LNCaP clone FGC (cell line): ENCODE results near the gene TRPC5OS.

Experiments
- DNase-seq: peaks from one replicate; pipeline ENCODE4 v3.0.0-alpha.2; 2011; ENCODE audit warnings: low read depth
- H3K4me3 ChIP-seq: 2 replicates; pipeline ENCODE4 v1.5.1; 2011; ENCODE audit warnings: mild to moderate bottlenecking, low read depth, low read length, control low read depth
- TF ChIP-seq, protein P1 (sequence below): IDR thresholded peaks from 2 replicates; pipeline ENCODE4 v1.5.1; 2012; ENCODE audit warnings: mild to moderate bottlenecking; ENCODE audit not compliant: control insufficient read depth, insufficient read depth; ENCODE audit errors: extremely low read depth

The TRPC5OS gene

DNA sequence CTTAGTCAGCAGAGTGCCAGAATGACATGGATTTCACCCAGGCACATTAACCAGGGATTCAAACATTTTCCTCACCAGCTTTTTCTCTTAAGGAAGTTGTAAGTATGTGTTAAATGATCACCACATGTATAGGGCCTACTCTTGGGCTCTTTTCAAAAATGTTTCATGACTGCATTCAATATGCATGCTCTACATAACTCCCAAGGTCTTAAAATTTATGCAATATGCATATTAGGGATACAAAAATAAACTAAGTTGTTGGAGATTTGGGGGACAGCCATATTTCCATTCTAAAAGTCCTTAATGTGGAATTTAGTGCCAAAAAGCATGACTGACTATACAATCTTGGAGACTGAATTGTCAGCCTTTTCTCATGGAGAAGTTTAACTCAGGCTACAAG, 25.0 kb upstream of the TRPC5OS start:
- no peak overlapping the region for H3K4me3 ChIP-seq
- TF ChIP-seq, protein P1, sequence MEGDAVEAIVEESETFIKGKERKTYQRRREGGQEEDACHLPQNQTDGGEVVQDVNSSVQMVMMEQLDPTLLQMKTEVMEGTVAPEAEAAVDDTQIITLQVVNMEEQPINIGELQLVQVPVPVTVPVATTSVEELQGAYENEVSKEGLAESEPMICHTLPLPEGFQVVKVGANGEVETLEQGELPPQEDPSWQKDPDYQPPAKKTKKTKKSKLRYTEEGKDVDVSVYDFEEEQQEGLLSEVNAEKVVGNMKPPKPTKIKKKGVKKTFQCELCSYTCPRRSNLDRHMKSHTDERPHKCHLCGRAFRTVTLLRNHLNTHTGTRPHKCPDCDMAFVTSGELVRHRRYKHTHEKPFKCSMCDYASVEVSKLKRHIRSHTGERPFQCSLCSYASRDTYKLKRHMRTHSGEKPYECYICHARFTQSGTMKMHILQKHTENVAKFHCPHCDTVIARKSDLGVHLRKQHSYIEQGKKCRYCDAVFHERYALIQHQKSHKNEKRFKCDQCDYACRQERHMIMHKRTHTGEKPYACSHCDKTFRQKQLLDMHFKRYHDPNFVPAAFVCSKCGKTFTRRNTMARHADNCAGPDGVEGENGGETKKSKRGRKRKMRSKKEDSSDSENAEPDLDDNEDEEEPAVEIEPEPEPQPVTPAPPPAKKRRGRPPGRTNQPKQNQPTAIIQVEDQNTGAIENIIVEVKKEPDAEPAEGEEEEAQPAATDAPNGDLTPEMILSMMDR = no peak
- no peak for DNase-seq

DNA sequence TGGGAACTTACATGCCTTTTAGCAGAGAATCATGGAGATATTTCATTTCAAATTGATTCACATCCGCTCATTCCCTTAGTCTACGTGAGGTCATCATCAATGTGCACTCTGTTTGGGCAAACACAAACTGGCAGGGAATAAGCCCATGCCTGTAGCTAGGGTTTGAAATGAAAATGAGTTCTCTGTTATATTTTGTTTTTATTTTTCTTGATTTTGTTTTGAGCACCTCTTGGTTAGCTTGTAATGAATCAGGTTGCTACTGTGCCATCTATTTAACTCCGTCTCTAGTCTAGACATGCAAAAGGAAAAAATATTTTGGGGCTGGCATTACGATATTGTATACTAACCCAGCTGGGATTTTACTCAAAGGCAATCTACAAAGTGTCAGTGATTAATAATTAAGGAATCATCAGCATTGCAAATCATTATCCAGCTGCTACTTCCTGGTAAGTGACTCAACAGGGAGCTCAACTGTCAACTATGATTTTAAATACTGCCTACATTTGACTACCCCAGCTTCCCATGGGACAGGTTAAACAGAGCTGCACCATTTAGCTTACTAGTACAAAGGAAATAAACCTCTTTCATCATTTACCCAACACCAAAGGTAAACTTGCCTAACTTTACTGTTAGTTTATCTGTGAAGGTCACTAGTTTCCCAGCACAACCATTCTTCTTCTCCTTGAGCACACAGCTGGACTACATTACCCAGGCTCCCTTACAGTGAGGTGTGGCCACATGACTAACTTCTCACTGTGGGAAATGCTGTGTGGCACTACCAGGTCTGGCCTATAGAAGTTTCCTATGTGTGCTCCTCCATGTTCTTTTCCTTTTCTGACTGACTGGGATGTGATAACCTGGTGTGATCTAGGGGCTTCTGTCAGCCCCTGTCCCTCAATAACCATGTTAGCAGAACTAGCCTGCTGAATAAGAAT, 21.2 kb upstream of the TRPC5OS start:
- TF ChIP-seq, protein P1 = no peak
- no peak overlapping the region for H3K4me3 ChIP-seq
- no peak for DNase-seq

DNA sequence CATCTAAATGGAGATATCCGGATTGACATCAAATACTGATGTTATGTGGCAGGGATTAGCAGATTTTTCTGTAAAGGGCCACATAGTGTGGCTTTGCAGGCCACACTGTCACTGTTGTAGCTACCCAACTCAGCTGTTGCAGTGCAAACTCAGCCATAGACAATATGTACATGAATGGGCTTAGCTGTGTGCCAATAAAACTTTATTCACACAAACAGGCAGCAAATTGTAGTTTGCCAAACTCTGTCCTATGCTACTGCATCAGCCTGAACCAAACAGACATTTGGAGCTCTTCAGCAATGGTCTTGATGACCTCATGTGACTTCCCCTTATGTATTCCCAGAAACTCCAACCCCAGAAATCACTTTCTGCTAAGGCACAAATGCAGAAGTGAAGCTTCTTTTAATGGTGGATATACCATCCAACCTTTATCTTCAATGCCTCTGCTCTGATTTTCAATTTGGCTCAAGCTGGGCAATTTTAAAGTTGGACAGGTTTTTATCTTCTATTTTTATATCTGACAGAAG, 18.4 kb upstream of the TRPC5OS start:
- H3K4me3 ChIP-seq = no peak overlapping the region
- TF ChIP-seq, protein P1 = no peak
- DNase-seq = no peak

DNA sequence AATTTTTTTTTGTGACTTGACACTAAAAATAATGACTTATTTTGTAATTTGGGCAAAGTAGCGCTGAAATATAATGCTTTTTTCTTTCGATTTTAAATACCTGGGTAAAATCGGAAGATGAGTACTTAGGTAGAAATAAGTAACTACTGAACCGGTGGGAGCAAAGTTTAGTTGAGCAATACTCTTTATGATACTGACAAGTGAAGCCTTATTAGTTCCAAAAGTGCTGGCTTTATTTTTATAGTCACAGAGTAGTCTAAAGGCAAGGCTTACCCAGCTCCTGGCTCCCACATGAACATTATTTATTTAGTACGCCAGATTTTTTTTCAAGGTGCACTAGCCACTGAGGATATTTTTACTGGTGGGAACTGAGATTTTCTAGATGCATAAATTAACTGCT, 14.4 kb upstream of the TRPC5OS start:
- DNase-seq = no peak
- TF ChIP-seq, protein P1 = no peak
- no peak overlapping the region for H3K4me3 ChIP-seq

DNA sequence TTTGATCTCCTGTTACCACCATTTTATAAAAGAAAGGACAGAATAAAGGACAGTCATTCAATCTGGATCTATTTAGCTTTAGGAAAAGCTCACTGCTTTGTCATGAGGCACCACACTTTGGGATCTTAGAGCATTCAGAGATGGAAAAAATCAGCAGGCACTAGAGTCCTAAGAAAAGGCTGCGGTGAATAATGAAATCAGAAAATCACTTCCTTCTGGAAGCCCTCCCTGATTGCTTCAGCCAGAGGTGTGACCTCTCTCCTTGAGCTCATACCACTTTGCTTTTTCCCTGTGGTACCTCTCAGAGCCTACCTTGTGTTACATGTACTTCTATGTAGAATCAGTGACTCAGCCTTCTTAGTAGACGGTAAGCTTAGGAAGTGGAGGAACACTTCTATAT, 8.7 kb upstream of the TRPC5OS start:
- no peak for DNase-seq
- TF ChIP-seq, protein P1 = no peak
- H3K4me3 ChIP-seq = no peak overlapping the region

DNA sequence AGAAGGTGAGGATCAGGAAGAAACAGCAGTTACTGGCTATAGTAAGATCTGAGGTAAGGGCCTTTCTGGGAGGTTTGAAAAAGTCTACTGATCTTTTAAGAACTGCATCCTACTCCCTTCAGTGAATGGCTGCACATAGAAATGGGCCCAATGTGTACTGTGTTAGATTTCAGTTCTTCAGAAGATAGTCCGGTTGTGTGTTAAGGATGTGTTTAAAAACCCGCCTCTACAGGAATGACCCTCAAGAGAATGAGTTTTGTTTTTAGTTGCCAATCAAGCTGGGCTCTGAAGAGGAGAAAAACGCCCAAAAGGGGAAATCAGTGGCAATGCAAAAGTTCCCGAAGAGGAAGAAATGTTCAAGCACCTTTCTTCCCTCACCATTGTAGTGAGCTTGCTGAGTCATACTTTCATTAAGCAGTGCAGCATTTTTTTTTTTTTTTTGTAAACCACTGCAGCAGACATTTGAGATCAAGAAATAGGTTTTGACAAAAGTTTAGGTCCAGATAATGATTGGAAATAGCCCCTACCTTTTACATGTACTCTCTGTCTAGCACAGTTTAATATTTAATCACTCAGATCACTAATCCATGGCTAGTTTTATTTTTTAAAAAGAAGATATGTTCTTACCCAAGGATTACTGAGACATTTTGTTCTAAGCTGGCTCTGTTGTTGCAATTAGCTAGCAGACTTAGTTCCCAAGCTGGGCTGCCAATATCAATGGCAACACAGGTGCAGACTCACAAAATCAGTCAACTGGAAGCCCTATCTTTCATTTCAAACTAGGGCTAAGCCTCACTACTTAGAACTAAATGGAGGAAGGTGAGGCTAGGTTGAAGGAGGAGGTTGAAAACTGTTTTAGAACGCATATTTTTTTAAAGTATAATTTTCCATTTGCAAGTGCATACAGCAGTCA, 7.0 kb upstream of the TRPC5OS start:
- H3K4me3 ChIP-seq = no peak overlapping the region
- DNase-seq = no peak
- TF ChIP-seq, protein P1 = no peak
